HFFc6 (cell line): Measurements from ENCODE around the gene EMB. TPM values are rescaled to one million over a fixed set of nuclear protein-coding genes. Genes with fewer than 3 reads are reported as not detected.
"Not testable (repeated sequence)": the region's sequence is repeated elsewhere in the genome, so short reads cannot be mapped to it uniquely, and the experiment has no call there.

Source experiments
- DNase-seq: peaks from one replicate; pipeline ENCODE4 v3.0.0-alpha.2; 2018
- H3K27ac Mint-ChIP-seq: 2 replicates; pipeline ENCODE4 v1.8.0; 2020; ENCODE audit warnings: mild to moderate bottlenecking, mixed read lengths
- H3K27me3 Mint-ChIP-seq: 2 replicates; pipeline ENCODE4 v1.8.0; 2021; ENCODE audit warnings: mild to moderate bottlenecking, moderate library complexity, mixed read lengths; ENCODE audit not compliant: insufficient read depth
- H3K36me3 Mint-ChIP-seq: 2 replicates; pipeline ENCODE4 v1.8.0; 2021; ENCODE audit warnings: low read depth, mixed read lengths
- H3K4me1 Mint-ChIP-seq: 2 replicates; pipeline ENCODE4 v1.8.0; 2020; ENCODE audit warnings: low read depth, mixed read lengths
- H3K4me3 Mint-ChIP-seq: 2 replicates; pipeline ENCODE4 v1.8.0; 2020; ENCODE audit warnings: mild to moderate bottlenecking, moderate library complexity, mixed read lengths
- H3K9me3 Mint-ChIP-seq: 2 replicates; pipeline ENCODE4 v1.8.0; 2020; ENCODE audit warnings: mild to moderate bottlenecking, mixed read lengths
- total RNA-seq, 6 experiments: library from RNA; stranded (reverse); fragmentation: NEBNext Ultra II Directional; extraction: Animal tissue kit (Norgen Biotek cat#: 25700); gene quantifications; 2 replicates in 1 of 6; 3 replicates in 5 of 6; pipeline ENCODE4 v1.2.3, GENCODE V29; 2021
- TF ChIP-seq, protein P1 (sequence below): fragments of 200-600 bp; sonication (generic); IDR thresholded peaks from 2 replicates; pipeline ENCODE4 v1.5.0; 2021; ENCODE audit warnings: antibody characterized with exemption, mild to moderate bottlenecking

Gene EMB
- total RNA-seq, 6 experiments from 2014 or later: not detected

DNA sequence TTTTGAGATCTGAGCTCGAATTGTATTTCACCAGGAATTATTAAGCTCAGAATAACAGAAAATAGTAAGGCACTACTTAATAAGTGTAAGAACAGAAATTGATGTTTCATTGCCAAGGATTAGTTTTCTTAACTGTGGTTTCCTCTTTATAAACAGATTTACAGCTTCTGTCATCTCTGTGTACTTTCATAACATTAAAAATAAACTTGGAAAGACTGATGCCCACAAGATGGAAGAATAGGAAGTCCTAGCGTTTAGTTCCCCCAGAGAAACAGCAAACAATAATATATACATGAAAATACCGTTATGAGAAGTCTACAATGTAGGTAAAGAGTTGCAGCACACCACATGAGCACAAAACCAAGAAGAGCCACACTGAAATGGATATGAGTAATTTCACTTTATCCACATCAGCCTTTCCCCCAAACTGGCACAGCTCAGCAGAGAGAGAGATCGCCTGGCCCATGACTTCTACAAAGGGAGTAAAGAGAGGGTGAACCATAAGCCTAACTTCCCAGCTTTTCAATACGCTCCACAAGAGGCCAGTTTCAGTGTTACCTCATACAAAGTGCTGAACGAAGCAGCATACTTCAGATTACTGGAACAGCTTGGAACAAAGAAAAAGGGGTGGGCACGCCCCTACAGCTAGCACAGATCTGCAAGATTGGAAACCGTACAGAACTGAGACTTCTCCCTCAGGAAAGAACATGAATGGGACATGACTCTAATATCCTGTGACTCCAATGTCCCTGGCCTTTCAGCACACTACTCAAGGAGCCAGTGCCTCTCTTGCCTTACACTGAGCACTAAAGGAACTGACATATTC, 75.4 kb downstream of the EMB start:
- Mint-ChIP-seq H3K4me1 (no peaks in the 10 kb centered on the region), H3K27ac (no peak overlapping the region), H3K9me3 (peaks cover 51% of the 10 kb centered on the region), H3K36me3 (peaks cover 6% of the 10 kb centered on the region; the same call in 1 of the 2 replicates), H3K27me3 (no peaks in the 10 kb centered on the region), H3K4me3 (no peak overlapping the region)
- DNase-seq: no peak
- TF ChIP-seq, protein P1, sequence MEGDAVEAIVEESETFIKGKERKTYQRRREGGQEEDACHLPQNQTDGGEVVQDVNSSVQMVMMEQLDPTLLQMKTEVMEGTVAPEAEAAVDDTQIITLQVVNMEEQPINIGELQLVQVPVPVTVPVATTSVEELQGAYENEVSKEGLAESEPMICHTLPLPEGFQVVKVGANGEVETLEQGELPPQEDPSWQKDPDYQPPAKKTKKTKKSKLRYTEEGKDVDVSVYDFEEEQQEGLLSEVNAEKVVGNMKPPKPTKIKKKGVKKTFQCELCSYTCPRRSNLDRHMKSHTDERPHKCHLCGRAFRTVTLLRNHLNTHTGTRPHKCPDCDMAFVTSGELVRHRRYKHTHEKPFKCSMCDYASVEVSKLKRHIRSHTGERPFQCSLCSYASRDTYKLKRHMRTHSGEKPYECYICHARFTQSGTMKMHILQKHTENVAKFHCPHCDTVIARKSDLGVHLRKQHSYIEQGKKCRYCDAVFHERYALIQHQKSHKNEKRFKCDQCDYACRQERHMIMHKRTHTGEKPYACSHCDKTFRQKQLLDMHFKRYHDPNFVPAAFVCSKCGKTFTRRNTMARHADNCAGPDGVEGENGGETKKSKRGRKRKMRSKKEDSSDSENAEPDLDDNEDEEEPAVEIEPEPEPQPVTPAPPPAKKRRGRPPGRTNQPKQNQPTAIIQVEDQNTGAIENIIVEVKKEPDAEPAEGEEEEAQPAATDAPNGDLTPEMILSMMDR: no peak

DNA sequence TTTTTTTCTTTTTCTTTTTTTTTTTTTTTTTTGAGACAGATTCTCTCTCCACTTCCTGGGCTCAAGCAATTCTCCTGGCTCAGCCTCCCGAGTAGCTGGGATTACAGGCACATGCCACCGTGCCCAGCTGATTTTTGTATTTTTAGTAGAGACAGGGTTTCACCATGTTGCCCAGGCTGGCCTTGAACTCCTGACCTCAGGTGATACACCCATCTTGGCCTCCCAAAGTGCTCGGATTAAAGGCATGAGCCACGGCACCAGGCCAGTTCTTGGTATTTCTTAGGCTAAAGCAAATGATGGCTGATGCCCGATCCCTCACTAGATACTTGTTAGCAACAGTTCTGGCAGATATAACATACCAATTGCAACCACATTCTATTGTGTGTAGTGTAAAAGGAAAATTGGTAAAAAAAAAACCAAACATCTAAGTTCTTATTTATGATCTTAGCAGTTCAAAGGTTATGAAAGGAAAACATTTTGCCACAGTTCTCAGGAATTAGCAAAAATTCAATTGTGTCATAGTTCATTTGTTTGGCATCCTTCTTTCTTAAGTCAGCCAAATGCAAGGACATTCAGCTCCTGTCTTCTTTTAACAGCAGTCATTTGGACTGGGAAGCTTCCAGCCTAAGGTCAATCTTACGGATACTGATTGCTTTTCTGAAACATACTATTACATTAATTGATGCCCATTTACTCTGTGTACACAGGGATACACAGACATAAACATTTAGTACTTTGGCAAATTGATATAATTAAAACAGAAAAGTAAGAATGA, 76.4 kb downstream of the EMB start:
- H3K27ac Mint-ChIP-seq, H3K27me3 Mint-ChIP-seq, H3K36me3 Mint-ChIP-seq, H3K4me1 Mint-ChIP-seq, H3K4me3 Mint-ChIP-seq, DNase-seq: not testable (repeated sequence)
- H3K9me3 Mint-ChIP-seq: peaks cover 42% of the 10 kb centered on the region

DNA sequence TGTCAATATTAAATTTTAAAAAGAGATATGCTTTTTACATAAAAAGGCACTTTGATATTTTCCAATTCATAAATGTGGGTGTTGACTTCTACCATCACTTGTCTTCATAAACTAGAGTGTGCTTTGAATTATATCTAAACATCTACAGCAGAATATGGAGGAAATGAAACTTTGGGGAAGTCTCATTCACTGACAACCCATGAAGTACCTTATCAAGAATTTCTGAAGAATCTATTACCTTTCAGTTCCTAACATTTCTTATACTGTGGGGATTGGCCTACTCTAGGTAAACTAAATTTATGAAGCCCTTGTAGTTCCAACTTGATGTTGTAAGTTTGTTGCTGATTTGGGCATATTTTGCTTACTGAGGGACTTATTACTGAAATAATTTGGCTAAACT, 81.9 kb downstream of the EMB start:
- no peak overlapping the region for H3K4me3 Mint-ChIP-seq
- no peak for DNase-seq
- H3K4me1 Mint-ChIP-seq: no peaks in the 10 kb centered on the region
- H3K9me3 Mint-ChIP-seq: peaks cover 12% of the 10 kb centered on the region
- H3K27ac Mint-ChIP-seq: no peak overlapping the region
- TF ChIP-seq, protein P1: no peak
- H3K27me3 Mint-ChIP-seq: no peaks in the 10 kb centered on the region
- no peaks in the 10 kb centered on the region for H3K36me3 Mint-ChIP-seq

DNA sequence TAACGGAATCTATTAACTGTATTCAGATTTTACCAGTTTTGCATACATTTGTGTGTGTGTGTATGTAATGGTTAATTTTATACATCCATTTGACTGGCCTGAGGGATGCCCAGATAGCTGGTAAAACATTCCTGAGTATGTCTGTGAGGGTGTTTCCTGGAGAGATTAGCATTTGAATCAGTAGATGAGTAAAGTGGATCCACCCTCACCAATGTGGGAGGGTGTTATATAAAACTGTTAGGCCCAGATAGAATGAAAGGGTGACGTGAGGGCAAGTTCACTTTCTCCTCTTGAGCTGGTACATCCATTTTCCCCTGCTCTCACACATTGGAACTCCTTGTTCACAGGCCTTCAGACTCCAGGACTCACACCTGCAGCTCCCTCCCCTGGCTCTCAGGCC, 88.7 kb downstream of the EMB start:
- Mint-ChIP-seq H3K9me3 (peaks cover 18% of the 10 kb centered on the region), H3K36me3 (no peaks in the 10 kb centered on the region; the same call in 1 of the 2 replicates), H3K27me3 (no peaks in the 10 kb centered on the region), H3K27ac (no peak overlapping the region), H3K4me3 (no peak overlapping the region), H3K4me1 (no peaks in the 10 kb centered on the region)
- no peak for DNase-seq
- TF ChIP-seq, protein P1: no peak

Other genes starting within 250 kb of the EMB start
- 1 to 10 TPM in 2 of 6 experiments, under 1 TPM in 4; 0.71 to 5.5 (median 0.81) TPM for gene PARP8, start 225.3 kb upstream of the EMB start, total RNA-seq